ENCODE results near the gene BANF2. TPM values are rescaled to one million over a fixed set of nuclear protein-coding genes. Genes with fewer than 3 reads are reported as not detected.

The BANF2 gene
- total and polyA plus RNA-seq, 2 experiments from 2014 or later = not detected

DNA sequence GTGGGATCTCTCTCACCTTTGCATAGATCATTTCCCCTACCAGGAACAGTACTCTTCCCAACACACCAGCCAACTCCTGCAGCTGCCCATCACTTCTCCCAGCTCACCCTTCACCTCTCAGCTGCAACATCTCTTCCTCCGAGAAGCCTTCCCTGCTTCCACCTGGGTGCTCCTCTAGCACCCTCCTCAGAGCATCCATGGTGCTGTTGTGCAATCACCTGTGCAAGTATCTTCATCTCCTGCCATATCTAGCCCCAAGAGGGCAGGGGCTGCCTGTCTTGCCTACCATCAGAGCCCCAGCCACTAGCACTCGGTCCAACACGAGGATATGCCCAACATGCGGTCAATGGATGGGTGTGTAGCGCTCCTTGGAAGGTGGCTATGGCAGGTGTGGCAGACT lies 75.8 kb downstream of the BANF2 start (continued):
- TF ChIP-seq, protein P1, sequence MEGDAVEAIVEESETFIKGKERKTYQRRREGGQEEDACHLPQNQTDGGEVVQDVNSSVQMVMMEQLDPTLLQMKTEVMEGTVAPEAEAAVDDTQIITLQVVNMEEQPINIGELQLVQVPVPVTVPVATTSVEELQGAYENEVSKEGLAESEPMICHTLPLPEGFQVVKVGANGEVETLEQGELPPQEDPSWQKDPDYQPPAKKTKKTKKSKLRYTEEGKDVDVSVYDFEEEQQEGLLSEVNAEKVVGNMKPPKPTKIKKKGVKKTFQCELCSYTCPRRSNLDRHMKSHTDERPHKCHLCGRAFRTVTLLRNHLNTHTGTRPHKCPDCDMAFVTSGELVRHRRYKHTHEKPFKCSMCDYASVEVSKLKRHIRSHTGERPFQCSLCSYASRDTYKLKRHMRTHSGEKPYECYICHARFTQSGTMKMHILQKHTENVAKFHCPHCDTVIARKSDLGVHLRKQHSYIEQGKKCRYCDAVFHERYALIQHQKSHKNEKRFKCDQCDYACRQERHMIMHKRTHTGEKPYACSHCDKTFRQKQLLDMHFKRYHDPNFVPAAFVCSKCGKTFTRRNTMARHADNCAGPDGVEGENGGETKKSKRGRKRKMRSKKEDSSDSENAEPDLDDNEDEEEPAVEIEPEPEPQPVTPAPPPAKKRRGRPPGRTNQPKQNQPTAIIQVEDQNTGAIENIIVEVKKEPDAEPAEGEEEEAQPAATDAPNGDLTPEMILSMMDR (conservative IDR thresholded peaks at IDR 0.05; ENCODE audit: low read depth in 2 of 2) = no peak
- TF ChIP-seq STAT1 (IDR thresholded peaks at IDR 0.05; ENCODE audit: unreplicated experiment) (no peak), JUNB (IDR thresholded peaks at IDR 0.05; ENCODE audit: unreplicated experiment) (no peak)
- TF ChIP-seq, protein P2, sequence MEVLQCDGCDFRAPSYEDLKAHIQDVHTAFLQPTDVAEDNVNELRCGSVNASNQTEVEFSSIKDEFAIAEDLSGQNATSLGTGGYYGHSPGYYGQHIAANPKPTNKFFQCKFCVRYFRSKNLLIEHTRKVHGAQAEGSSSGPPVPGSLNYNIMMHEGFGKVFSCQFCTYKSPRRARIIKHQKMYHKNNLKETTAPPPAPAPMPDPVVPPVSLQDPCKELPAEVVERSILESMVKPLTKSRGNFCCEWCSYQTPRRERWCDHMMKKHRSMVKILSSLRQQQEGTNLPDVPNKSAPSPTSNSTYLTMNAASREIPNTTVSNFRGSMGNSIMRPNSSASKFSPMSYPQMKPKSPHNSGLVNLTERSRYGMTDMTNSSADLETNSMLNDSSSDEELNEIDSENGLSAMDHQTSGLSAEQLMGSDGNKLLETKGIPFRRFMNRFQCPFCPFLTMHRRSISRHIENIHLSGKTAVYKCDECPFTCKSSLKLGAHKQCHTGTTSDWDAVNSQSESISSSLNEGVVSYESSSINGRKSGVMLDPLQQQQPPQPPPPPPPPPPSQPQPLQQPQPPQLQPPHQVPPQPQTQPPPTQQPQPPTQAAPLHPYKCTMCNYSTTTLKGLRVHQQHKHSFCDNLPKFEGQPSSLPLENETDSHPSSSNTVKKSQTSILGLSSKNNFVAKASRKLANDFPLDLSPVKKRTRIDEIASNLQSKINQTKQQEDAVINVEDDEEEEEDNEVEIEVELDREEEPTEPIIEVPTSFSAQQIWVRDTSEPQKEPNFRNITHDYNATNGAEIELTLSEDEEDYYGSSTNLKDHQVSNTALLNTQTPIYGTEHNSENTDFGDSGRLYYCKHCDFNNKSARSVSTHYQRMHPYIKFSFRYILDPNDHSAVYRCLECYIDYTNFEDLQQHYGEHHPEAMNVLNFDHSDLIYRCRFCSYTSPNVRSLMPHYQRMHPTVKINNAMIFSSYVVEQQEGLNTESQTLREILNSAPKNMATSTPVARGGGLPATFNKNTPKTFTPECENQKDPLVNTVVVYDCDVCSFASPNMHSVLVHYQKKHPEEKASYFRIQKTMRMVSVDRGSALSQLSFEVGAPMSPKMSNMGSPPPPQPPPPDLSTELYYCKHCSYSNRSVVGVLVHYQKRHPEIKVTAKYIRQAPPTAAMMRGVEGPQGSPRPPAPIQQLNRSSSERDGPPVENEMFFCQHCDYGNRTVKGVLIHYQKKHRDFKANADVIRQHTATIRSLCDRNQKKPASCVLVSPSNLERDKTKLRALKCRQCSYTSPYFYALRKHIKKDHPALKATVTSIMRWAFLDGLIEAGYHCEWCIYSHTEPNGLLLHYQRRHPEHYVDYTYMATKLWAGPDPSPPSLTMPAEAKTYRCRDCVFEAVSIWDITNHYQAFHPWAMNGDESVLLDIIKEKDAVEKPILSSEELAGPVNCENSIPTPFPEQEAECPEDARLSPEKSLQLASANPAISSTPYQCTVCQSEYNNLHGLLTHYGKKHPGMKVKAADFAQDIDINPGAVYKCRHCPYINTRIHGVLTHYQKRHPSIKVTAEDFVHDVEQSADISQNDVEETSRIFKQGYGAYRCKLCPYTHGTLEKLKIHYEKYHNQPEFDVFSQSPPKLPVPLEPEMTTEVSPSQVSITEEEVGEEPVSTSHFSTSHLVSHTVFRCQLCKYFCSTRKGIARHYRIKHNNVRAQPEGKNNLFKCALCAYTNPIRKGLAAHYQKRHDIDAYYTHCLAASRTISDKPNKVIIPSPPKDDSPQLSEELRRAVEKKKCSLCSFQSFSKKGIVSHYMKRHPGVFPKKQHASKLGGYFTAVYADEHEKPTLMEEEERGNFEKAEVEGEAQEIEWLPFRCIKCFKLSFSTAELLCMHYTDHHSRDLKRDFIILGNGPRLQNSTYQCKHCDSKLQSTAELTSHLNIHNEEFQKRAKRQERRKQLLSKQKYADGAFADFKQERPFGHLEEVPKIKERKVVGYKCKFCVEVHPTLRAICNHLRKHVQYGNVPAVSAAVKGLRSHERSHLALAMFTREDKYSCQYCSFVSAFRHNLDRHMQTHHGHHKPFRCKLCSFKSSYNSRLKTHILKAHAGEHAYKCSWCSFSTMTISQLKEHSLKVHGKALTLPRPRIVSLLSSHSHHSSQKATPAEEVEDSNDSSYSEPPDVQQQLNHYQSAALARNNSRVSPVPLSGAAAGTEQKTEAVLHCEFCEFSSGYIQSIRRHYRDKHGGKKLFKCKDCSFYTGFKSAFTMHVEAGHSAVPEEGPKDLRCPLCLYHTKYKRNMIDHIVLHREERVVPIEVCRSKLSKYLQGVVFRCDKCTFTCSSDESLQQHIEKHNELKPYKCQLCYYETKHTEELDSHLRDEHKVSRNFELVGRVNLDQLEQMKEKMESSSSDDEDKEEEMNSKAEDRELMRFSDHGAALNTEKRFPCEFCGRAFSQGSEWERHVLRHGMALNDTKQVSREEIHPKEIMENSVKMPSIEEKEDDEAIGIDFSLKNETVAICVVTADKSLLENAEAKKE (CRISPR knock-in tag; IDR thresholded peaks at IDR 0.05) = no peak

DNA sequence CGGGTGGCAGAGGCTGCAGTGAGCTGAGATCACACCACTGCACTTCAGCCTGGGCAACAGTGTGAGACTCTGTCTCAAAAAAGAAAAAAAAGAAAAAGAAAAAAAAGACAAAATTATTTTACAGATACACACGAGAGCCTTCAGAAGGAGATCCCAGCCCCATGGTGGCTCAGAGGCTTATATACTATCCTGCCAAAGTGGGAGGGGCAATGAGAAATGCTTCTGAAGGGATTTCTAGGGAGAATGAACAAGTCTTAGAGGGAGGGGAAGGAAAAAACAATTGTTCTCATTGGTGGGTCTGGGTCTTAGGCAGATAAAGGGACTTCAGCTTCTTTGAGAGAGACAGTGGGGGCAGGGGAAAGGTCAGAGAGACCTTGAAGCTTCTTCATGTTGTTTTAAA lies 76.8 kb downstream of the BANF2 start:
- H3K36me3 Mint-ChIP-seq (ENCODE audit: low read depth) = peaks cover 21% of the 10 kb centered on the region
- Histone ChIP-seq H4K20me1 (replicated peaks; ENCODE audit: insufficient read depth) (no peaks in the 10 kb centered on the region), H3K4me1 (ENCODE audit: insufficient read depth) (0 out of 2 replicates have a peak, but pooled peaks cover 4% of the 10 kb centered on the region), H2AFZ (no peak overlapping the region), H3K4me2 (no peak overlapping the region), H3K27me3 (ENCODE audit: insufficient read depth) (no peaks in the 10 kb centered on the region), H3F3A (replicated peaks; ENCODE audit: low read depth) (no peaks in the 10 kb centered on the region), H3K79me2 (replicated peaks; ENCODE audit: insufficient read depth) (no peaks in the 10 kb centered on the region), H3K36me3 (ENCODE audit: insufficient read depth) (no peaks in the 10 kb centered on the region), H3K27ac (ENCODE audit: low read depth) (no peak overlapping the region), H3K9me2 (ENCODE audit: insufficient read depth) (no peaks in the 10 kb centered on the region), H3K4me3 (no peak overlapping the region)
- H3K4me3 Mint-ChIP-seq = no peak overlapping the region
- DNase-seq (ENCODE audit: low spot score) = no peak
- peaks cover 7% of the 10 kb centered on the region for H3K4me1 Mint-ChIP-seq
- H3K9me3 Mint-ChIP-seq = peaks cover 42% of the 10 kb centered on the region
- no peak for ATAC-seq
- no peak overlapping the region for H3K27ac Mint-ChIP-seq
- H3K27me3 Mint-ChIP-seq (ENCODE audit: insufficient read depth, low read depth, poor library complexity) = peaks cover 3% of the 10 kb centered on the region
- TF ChIP-seq NANOG (IDR thresholded peaks at IDR 0.05; ENCODE audit: borderline replicate concordance) (no peak), EZH2 (IDR thresholded peaks at IDR 0.05; ENCODE audit: low read depth, unreplicated experiment) (no peak), ZNF331 (CRISPR knock-in tag; IDR thresholded peaks at IDR 0.05; ENCODE audit: low read depth) (no peak), EZH2phosphoT487 (IDR thresholded peaks at IDR 0.05; ENCODE audit: unreplicated experiment) (no peak), CREB1 (CRISPR knock-in tag; IDR thresholded peaks at IDR 0.05; ENCODE audit: low read depth) (no peak)
- TF ChIP-seq, protein P2 (CRISPR knock-in tag; IDR thresholded peaks at IDR 0.05) = no peak
